Measurements from ENCODE around the gene ZNF513.

Gene ZNF513

GRCh38 chr2:27379383-27379835 is 1.1 kb downstream of the ZNF513 start:
- peak overlapping the region; percentile 82 for H3K4me3 ChIP-seq (ENCODE audit: low read length)
- TF ChIP-seq, protein P1, sequence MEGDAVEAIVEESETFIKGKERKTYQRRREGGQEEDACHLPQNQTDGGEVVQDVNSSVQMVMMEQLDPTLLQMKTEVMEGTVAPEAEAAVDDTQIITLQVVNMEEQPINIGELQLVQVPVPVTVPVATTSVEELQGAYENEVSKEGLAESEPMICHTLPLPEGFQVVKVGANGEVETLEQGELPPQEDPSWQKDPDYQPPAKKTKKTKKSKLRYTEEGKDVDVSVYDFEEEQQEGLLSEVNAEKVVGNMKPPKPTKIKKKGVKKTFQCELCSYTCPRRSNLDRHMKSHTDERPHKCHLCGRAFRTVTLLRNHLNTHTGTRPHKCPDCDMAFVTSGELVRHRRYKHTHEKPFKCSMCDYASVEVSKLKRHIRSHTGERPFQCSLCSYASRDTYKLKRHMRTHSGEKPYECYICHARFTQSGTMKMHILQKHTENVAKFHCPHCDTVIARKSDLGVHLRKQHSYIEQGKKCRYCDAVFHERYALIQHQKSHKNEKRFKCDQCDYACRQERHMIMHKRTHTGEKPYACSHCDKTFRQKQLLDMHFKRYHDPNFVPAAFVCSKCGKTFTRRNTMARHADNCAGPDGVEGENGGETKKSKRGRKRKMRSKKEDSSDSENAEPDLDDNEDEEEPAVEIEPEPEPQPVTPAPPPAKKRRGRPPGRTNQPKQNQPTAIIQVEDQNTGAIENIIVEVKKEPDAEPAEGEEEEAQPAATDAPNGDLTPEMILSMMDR (conservative IDR thresholded peaks at IDR 0.05; ENCODE audit: low read depth, low read length), result no peak
- DNase-seq (ENCODE audit: low read depth), result no peak

DNA sequence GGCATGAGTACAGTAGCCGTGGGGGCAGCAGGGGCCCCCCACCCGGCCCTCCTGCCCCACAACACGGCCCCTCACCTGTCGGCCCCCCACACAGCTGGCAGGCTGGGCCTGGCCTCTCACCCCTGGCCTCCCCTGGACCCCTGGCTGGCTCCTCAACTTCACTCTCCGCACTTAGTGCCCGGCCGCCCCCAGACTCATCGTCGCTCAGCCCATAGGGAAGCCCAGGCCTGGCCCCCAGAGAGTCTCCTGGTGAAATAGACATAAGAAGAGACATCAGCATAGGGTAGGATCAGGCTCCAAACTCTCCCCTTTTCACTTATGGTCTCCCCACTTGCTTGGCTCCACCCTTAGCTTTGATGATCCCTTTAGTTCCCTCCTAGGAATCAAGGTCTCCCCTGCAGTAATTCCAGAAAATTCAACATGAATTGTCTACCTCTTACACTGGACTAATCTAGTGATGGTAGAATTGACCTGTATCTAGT is 1.7 kb downstream of the ZNF513 start:
- DNase-seq (ENCODE audit: low read depth), result no peak
- TF ChIP-seq, protein P1 (conservative IDR thresholded peaks at IDR 0.05; ENCODE audit: low read depth, low read length), result no peak
- H3K4me3 ChIP-seq (ENCODE audit: low read length), result peak overlapping the region; percentile 82

- H3K4me3 ChIP-seq (ENCODE audit: low read length), result no peak overlapping the region
- TF ChIP-seq, protein P1 (conservative IDR thresholded peaks at IDR 0.05; ENCODE audit: low read depth, low read length), result peak; percentile 46
- DNase-seq (ENCODE audit: low read depth), result no peak
Measured at GRCh38 chr2:27378096-27378808, 2.3 kb downstream of the ZNF513 start.

DNA sequence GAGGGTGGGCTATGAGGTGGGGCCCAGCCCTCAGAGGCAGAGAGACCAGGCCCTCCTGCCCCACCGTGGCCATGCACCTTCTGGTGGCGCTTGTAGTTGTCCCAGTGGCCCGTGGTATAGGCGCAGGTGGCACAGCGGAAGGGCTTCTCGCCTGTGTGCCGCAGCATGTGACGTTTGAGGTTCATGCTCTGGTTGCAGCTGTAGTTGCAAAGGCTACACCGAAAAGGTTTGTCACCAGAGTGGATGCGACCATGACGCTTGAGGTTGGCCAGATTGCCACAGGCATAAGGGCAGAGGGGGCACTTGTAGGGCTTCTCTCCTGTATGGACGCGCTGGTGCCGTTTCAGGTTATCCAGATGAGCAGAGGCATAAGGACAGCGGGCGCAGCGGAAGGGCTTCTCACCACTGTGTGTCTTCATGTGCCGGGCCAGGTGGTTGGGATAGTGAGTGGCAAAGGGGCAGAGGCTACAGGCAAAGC is 2.9 kb downstream of the ZNF513 start:
- TF ChIP-seq, protein P1 (conservative IDR thresholded peaks at IDR 0.05; ENCODE audit: low read depth, low read length), result no peak
- H3K4me3 ChIP-seq (ENCODE audit: low read length), result no peak overlapping the region
- no peak for DNase-seq (ENCODE audit: low read depth)

DNA sequence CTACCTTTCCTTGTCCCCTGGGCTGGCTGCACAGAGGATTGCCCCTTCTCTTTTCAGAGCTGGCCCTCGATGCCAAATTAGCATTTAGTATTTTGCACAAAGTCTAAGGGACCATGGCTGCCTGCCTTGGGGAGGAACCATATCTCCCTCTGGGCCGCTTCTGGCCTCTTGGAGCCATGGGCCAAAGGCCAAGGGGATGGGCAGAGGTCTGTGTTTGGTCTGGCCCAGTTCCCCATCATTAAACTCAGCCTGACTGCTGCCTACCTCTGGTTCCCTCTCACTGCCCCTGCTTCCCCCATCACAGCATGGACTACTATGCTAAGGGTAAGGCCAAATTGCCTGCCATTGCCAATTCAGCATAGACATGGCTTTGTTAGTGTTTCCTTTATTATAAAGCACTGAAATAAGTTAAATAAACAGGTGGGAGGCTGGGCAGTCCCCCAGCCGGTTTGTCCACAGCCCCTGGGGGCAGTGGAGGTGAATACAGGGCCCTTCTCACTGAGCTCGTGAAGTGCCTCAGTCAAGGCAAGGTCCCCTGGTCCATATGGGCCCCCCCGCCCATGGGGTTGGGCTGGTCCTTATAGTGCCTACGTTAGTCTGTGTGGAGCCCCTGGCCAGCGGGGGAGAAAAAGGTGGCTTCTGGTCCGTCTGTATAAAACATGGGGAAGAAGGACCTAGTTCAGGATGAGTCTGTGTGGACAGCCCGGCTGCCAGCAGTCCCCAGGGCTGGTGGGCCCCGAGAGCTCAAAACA is 3.5 kb downstream of the ZNF513 start:
- H3K4me3 ChIP-seq (ENCODE audit: low read length), result no peak overlapping the region
- TF ChIP-seq, protein P1 (conservative IDR thresholded peaks at IDR 0.05; ENCODE audit: low read depth, low read length), result no peak
- no peak for DNase-seq (ENCODE audit: low read depth)

GRCh38 chr2:27376151-27376865 is 4.2 kb downstream of the ZNF513 start:
- TF ChIP-seq, protein P1 (conservative IDR thresholded peaks at IDR 0.05; ENCODE audit: low read depth, low read length), result no peak
- H3K4me3 ChIP-seq (ENCODE audit: low read length), result no peak overlapping the region
- DNase-seq (ENCODE audit: low read depth), result no peak
